ENCODE measurements around the gene TAGLN3.

TAGLN3 gene

GRCh38 chr3:112010636-112011035 is 11.9 kb downstream of the TAGLN3 start:
- TF ChIP-seq CTCF (IDR thresholded peaks at IDR 0.05; ENCODE audit: low read depth, low read length) = no peak

GRCh38 chr3:112011376-112011940 is 12.7 kb downstream of the TAGLN3 start:
- DNase-seq (ENCODE audit: extremely low read depth, low read depth) = no peak
- TF ChIP-seq CTCF (IDR thresholded peaks at IDR 0.05; ENCODE audit: low read depth, low read length) = no peak

More at GRCh38 chr3:112010636-112011035, 11.9 kb downstream of the TAGLN3 start:
- no peak for DNase-seq (ENCODE audit: extremely low read depth, low read depth)

- no peak for TF ChIP-seq CTCF (IDR thresholded peaks at IDR 0.05; ENCODE audit: low read depth, low read length)
- DNase-seq (ENCODE audit: extremely low read depth, low read depth) = no peak
Measured at GRCh38 chr3:112012205-112012992, 13.7 kb downstream of the TAGLN3 start.

- peak; percentile 76 for TF ChIP-seq CTCF (IDR thresholded peaks at IDR 0.05; ENCODE audit: low read depth, low read length)
- peak; percentile 41 for DNase-seq (ENCODE audit: extremely low read depth, low read depth)
Measured at GRCh38 chr3:112013058-112013783, 14.5 kb downstream of the TAGLN3 start.

- no peak for DNase-seq (ENCODE audit: extremely low read depth, low read depth)
- TF ChIP-seq CTCF (IDR thresholded peaks at IDR 0.05; ENCODE audit: low read depth, low read length) = no peak
Measured at GRCh38 chr3:112013784-112014143, 15.0 kb downstream of the TAGLN3 start.

GRCh38 chr3:112017091-112017490 is 18.4 kb downstream of the TAGLN3 start:
- no peak for DNase-seq (ENCODE audit: extremely low read depth, low read depth)

More at GRCh38 chr3:112017091-112017490, 18.4 kb downstream of the TAGLN3 start:
- no peak for TF ChIP-seq CTCF (IDR thresholded peaks at IDR 0.05; ENCODE audit: low read depth, low read length)

All from AG09319 (cell line).